Mucosa of gallbladder (tissue), 1 donor: ENCODE data around the gene NOMO2. TPM values are rescaled to one million over a fixed set of nuclear protein-coding genes. Genes with fewer than 3 reads are reported as not detected.
"Not testable (repeated sequence)": the region's sequence is repeated elsewhere in the genome, so short reads cannot be mapped to it uniquely, and the experiment has no call there.

Experiments
- DNase-seq: peaks from one replicate; pipeline ENCODE4 v3.0.0-alpha.2; 2020; ENCODE audit warnings: low spot score
- total RNA-seq: library from RNA; stranded (reverse); gene quantifications from one replicate; pipeline ENCODE4 v1.2.1, GENCODE V29; 2021
- donor health status: DM: no; HTN: no; CAD: no.

The NOMO2 gene, protein sequence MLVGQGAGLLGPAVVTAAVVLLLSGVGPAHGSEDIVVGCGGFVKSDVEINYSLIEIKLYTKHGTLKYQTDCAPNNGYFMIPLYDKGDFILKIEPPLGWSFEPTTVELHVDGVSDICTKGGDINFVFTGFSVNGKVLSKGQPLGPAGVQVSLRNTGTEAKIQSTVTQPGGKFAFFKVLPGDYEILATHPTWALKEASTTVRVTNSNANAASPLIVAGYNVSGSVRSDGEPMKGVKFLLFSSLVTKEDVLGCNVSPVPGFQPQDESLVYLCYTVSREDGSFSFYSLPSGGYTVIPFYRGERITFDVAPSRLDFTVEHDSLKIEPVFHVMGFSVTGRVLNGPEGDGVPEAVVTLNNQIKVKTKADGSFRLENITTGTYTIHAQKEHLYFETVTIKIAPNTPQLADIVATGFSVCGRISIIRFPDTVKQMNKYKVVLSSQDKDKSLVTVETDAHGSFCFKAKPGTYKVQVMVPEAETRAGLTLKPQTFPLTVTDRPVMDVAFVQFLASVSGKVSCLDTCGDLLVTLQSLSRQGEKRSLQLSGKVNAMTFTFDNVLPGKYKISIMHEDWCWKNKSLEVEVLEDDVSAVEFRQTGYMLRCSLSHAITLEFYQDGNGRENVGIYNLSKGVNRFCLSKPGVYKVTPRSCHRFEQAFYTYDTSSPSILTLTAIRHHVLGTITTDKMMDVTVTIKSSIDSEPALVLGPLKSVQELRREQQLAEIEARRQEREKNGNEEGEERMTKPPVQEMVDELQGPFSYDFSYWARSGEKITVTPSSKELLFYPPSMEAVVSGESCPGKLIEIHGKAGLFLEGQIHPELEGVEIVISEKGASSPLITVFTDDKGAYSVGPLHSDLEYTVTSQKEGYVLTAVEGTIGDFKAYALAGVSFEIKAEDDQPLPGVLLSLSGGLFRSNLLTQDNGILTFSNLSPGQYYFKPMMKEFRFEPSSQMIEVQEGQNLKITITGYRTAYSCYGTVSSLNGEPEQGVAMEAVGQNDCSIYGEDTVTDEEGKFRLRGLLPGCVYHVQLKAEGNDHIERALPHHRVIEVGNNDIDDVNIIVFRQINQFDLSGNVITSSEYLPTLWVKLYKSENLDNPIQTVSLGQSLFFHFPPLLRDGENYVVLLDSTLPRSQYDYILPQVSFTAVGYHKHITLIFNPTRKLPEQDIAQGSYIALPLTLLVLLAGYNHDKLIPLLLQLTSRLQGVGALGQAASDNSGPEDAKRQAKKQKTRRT
- total RNA-seq, result 121 TPM

DNA sequence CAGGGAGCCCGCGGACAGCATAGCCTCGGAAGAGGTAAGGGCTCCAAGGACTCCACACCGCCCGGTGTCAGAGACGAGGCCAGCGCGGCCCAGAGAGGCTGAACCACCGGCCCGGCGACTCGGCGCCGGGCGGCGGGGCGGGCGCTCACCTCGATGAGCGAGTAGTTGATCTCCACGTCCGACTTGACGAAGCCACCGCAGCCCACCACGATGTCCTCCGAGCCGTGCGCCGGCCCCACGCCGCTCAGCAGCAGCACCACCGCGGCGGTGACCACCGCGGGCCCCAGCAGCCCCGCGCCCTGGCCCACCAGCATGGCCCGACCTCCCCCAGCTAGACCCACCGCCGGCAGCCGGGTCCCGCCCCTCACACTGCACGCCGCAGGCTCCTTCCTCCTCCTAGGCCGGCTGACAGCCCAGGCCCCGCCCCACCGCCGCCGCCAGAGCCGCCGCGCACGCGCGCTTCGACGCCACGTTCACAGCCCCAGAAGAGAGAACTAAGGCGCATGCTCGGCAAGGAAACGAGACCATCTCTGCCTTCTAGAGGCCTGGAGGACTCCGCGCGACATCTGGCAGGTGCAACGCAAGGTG, at the start of gene NOMO2:
Gene NOMO2 (minus strand): TSS at position 371 of the 588 bp plus-strand sequence. CDS start 57 bp downstream, at position 314.
- DNase-seq, result peak; percentile 94

DNA sequence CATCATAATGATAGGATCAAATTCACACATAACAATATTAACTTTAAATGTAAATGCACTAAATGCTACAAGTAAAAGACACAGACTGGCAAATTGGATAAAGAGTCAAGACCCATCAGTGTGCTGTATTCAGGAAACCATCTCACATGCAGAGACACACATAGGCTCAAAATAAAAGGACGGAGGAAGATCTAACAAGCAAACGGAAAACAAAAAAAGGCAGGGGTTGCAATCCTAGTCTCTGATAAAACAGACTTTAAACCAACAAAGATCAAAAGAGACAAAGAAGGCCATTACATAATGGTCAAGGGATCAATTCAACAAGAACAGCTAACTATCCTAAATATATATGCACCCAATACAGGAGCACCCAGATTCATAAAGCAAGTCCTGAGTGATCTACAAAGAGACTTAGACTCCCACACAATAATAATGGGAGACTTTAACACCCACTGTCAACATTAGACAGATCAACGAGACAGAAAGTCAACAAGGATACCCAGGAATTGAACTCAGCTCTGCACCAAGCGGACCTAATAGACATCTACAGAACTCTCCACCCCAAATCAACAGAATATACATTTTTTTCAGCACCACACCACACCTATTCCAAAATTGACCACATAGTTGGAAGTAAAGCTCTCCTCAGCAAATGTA, 48.4 kb upstream of the NOMO2 start:
- DNase-seq, result not testable (repeated sequence)

DNA sequence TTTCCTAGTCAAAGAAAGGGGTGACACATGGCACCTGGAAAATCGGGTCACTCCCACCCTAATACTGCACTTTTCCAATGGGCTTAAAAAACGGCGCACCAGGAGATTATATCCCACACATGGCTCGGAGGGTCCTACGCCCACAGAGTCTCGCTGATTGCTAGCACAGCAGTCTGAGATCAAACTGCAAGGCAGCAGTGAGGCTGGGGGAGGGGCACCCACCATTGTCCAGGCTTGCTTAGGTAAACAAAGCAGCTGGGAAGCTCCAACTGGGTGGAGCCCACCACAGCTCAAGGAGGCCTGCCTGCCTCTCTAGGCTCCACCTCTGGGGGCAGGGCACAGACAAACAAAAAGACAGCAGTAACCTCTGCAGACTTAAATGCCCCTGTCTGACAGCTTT, 46.4 kb upstream of the NOMO2 start:
- DNase-seq, result not testable (repeated sequence)

DNA sequence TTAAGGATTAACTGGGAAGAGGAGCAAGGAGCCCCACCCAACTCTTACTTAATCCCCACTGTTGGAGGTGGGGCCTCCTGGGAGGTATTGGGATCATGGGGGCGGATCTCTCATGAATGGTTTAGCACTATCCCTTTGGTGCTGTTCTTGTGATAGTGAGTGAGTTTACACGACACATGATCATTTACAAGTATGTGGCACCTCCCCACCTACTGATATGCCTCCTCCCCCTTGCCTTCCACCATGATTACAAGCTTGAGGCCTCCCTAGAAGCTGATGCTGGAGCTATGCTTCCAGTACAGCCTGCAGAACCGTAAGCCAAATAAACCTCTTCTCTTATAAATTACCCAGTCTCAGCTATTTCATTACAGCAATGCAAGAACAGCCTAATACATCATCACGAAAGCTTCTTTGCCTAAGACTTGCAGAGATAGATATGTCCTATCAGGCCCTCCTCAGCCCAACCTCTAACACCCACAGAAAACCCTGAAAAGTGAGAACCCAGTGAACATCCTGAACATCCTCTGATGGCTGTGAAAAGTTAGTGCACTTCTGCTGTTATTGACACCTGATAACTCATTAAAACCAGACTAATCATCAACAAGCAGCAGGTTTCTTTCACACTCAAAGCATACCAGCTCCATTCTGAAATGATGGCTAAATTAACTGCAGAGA, 41.8 kb upstream of the NOMO2 start:
- not testable (repeated sequence) for DNase-seq

DNA sequence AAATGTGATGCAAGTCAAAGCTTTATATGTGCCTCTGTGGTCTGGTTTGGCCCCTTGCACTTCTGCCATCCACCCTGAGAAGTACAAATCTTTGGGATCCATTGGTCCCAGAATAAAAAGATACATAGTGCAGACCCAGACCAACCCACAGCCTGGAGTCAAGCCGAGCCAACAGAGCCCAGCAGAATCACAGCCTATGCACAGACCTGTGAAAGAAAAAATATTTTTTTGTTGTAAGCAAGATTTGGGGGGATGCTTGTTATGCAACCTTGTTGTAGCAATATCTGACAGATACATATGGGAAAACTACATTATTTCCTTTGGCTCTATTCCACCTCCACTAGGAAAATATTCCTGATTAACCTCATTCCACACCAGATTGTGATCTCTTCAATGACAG, 36.7 kb upstream of the NOMO2 start:
- DNase-seq, result not testable (repeated sequence)

DNA sequence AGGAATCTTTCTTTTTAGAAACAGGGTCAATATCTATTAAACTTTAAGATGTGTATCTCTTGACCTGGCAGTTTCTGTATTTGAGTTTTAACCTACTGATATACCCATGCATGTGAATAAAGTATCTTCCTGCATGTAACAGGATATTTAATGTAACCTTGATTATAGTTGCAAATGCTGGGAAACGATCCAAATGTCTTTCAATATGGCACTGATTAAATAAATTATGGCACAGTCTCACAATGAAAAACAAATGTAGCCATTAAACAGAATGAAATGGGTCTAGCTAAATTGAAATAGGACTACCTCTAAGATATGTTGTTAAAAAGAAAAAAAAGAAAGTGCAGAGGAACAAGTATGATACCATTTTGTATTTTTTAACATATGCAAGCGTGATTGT, 35.8 kb upstream of the NOMO2 start:
- not testable (repeated sequence) for DNase-seq

DNA sequence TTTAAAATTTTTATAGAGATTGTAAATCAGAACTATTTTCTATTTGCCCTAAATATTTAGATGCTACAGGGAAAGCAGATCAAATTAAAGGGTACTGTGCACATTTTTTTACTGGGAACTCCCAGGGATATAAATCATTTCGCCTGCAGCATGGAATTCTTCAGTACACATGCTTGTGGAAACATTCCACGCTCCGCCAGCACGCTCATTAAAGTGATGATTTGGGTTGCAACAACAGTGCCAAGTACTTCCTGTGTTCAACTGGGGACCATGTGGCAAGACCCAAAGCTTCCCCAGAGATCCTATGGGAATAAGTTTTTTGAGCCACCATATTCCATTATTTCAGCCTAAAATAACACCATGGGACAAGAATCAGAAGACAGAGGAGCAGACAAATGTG, 35.4 kb upstream of the NOMO2 start:
- DNase-seq, result not testable (repeated sequence)

DNA sequence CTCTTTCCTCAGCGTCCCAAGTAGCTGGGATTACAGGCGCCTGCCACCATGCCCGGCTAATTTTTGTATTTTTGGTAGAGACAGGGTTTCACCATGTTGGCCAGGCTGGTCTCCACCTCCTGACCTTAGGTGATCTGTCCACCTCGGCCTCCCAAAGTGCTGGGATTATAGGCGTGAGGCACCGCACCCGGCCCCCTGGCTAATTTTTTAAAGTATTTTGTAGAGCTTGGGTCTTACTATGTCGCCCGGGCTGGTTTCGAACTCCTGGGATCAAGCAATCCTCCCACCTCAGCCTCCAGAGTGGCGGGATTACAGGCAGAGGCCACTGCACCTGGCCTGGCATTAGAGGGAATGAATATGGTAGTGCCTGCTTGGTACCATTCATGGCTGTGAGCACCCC, 33.9 kb upstream of the NOMO2 start:
- not testable (repeated sequence) for DNase-seq

DNA sequence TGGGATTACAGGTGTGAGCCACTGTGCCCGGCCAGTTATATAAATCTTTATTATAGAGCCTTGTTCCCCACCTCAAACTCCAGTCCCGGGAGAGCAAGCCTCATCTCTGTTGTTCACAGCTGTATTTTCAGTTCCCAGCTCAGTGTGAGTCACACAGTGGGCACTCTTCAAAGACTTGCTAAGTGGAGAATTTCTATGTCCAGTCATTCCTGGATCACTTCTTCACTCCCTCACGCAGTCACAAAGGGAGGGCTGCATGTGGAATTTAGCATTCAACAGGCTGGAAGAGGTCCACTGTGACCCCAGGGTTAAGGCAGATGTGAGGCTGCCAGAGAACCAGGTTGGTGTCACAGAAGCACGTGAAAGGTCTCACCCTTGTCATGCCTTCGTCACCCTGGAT, 33.0 kb upstream of the NOMO2 start:
- DNase-seq, result not testable (repeated sequence)

DNA sequence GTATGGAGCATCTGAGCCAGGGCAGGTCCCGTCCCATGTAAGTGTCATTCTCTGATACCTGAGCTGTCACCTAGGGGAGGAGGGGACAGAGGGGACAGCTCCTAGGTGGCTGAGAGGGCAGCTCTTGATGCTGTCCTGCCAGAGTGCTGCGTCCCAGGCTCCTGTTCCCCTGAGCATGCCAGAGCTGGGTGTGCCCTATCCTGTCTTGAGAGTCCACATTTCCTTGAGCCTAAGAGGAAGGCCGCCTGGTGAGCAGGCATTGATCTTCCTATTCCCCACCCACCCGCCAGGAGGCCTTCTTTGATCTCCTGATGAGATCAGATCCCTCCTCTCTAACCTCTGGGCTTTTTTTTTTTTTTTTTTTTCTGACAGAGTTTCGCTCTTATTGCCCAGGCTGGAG, 32.0 kb upstream of the NOMO2 start:
- peak; percentile 87 for DNase-seq

DNA sequence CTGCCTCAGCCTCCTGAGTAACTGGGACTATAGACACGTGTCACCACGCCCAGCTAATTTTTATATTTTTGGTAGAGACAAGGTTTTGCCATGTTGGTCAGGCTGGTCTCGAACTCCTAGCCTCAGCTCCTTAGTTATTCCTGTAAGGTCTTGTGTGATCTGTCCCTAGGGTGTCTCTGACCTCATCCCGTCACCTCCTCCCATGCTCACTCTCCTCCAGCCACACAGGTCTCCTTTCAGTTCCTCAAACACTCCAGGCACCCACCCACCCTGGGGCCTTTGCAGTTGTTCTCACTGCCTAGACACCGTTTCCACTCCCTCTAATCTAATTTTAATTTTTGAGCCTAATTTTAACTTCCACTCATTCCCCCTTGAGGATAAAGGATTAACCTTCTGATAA, 31.1 kb upstream of the NOMO2 start:
- not testable (repeated sequence) for DNase-seq

DNA sequence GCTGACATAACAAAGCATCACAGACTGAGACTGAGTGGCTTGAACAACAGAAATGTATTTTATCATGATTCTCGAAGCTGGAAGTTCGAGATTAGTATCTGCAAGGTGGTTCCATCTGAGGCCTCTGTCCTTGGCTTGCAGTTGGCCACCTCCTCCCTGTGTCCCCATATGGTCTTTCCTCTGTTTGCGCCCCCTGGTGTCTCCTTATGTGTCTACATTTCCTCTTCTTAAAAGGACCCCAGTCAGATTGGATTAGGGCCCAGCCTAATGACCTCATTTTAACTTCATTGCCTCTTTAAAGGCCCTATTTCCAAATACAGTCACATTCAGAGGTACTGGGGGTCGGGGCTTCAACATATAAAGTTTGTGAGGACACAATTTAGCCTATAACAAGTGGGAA, 30.0 kb upstream of the NOMO2 start:
- DNase-seq, result not testable (repeated sequence)

DNA sequence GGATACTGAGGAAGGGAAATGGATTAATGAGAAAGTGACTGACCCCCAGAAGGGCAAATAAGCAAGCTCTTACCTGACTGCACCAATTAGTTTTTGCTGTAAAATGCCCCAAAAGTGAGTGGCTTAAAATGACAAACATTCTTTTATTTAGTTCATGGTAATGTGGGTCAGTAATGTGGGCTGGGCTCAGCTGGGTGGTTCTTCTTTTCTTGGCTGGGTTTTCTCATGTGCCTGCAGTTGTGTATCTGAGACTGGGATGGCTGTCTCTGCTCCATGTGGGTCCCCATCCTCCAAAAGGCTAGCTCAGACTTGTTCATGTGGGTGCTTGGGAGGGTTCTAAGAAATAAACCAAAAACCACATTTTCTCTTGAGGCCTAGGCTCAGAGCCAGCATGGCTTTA, 29.5 kb upstream of the NOMO2 start:
- not testable (repeated sequence) for DNase-seq

DNA sequence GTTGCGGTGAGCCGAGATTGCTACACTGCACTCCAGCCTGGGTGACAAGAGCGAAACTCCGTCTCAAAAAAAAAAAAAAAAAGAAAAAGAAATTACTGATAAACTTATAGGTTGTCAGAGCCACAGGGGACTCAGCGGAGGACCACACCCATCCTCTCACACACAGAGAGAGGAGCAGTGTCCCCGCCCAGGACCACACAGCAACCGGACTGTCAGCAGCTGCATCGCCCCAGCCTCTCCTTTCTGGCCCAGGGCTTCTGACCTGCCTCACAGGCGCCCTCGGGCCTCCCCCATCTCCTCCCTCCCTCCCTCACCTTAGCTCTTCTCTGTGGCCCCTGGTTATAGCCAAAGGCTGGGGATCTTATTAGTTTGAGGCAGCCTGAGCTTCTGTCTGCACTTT, 27.9 kb upstream of the NOMO2 start:
- DNase-seq, result not testable (repeated sequence)

DNA sequence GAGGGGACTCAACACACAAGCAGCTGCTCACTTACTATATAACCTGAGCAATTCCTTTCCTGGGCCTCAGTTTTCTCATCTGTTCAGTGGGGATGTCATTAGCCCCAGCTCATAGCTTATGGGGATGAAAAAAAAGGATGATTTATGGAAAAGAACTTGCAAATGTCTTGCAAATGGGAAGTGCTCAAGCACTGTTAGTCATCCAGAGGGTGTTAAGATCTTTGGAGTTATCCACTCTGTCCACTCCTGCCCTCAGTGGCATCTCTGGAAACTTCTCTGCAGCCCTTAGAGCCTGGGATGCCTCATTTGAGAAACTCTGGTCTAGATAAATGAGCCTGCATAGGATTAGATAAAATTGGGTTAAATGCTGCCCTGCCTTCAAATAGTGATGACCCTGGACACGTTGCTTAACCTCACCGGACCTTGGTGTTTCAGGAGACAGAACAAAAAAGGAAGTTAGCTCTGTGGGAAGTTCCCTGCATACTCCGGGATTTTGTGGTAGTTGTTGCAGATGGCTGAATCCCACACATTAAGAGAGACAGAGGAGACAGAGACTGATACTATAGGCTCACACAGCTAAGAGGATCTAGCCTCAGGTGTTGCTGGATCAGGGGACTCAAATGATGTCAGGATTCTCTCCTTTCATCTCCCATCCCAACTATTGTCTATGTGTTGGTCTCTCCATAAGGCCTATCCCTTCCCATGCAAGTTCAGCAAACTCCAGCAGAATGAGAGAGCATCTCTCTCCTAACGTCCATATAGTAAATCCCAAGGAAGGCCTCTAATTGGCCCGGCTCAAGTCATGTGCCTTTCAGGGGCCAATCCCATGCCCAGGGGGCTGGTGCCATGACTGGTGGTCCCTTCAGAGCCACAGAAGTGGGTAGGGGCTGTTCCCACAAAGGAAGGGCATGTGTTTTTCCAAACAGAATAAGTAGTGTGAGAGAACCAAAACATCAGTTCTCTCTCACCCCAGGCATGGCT, 25.0 kb upstream of the NOMO2 start:
- not testable (repeated sequence) for DNase-seq

DNA sequence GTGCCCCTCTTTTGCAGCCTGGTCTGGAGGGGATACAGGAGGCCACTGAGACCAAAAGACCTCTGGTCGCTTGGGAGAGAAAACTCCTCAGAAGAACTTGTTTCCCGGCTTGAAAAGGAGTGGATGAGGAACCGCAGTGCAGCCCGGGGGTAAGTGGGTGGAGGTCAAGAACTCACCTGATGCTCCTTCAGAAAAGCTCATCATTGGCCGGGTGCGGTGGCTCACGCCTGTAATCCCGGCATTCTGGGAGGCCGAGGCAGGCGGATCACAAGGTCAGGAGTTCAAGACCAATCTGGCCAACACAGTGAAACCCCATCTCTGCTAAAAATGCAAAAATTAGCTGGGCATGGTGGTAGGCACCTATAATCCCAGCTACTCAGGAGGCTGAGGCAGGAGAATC, 23.9 kb upstream of the NOMO2 start:
- DNase-seq, result not testable (repeated sequence)

DNA sequence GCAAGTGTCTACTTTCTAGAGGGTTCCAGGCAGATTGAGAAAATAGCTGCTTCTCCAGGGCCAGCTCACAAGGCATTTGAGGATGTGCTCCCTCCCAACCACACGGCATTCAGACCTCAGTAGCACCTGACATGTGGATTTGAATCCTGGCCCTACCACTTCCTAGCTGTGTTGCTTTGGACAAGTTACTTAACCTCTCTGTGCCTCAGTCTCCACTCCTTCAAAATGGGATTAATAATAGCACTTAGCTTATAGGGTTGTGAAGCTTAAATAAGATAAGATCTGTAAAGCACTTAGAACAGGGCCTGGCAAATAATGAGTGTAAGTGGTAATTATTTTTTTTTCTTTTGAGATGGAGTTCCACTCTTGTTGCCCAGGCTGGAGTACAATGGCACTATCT, 21.0 kb upstream of the NOMO2 start:
- no peak for DNase-seq

DNA sequence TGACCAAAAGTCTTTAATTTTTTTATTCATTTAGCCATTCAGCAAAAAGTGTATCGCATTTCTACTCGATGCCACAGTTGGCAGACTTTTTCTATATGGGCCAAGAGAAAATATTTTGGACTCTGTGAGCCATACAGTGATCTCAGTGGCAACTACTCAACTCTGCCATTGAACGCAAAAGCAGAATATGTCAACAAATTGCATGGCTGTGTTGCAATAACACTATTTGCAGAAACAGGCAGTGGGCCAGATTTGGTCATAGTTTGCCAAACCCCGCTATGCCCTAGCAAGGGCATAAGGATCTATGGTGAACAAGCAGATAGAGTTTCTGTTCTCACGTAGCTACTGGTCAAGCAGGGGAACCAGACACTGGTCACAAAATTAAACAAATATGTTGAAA, 18.5 kb upstream of the NOMO2 start:
- not testable (repeated sequence) for DNase-seq

DNA sequence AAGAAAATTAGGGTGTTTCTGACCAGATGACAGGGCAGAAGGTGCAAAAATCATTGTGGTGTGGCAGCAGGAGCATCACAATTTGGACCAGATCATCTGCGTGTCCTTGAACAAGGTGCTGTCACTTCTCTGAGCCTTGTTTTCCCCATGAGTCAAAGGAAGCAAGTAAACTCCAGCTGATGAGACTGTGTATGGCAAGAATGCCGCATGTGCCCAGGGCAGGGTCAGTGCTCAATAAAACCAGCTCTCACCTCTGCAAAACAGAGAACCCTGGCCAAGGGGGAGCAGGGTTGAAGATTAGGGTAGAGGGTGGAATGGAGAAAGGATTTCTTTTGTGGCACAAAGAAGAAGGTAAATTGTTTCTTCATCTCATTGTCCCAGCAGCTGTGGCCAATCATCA, 17.4 kb upstream of the NOMO2 start:
- not testable (repeated sequence) for DNase-seq
